Measurements from ENCODE around the gene LAMB2.

LAMB2 gene

GRCh38 chr3:49161197-49161596, 28.3 kb upstream of the LAMB2 start:
- FAIRE-seq = no peak

- no peak for FAIRE-seq
Observed at GRCh38 chr3:49158792-49159191, 25.9 kb upstream of the LAMB2 start.

- no peak for FAIRE-seq
Observed at GRCh38 chr3:49158103-49158709, 25.4 kb upstream of the LAMB2 start.

GRCh38 chr3:49157289-49157688, 24.4 kb upstream of the LAMB2 start:
- FAIRE-seq = no peak

GRCh38 chr3:49153349-49153912, 20.6 kb upstream of the LAMB2 start:
- FAIRE-seq = no peak

- no peak for FAIRE-seq
Observed at GRCh38 chr3:49151610-49152009, 18.8 kb upstream of the LAMB2 start.

- no peak for FAIRE-seq
Observed at GRCh38 chr3:49148159-49148558, 15.3 kb upstream of the LAMB2 start.

GRCh38 chr3:49140080-49140479, 7.2 kb upstream of the LAMB2 start:
- no peak for FAIRE-seq

- FAIRE-seq = no peak
Observed at GRCh38 chr3:49135499-49135898, 2.6 kb upstream of the LAMB2 start.

- FAIRE-seq = no peak
Observed at GRCh38 chr3:49134471-49135265, 1.8 kb upstream of the LAMB2 start.

GRCh38 chr3:49133226-49133951, 539 bp upstream of the LAMB2 start:
- no peak for FAIRE-seq

- FAIRE-seq = no peak
Observed at GRCh38 chr3:49132073-49132436, 795 bp downstream of the LAMB2 start.

- FAIRE-seq = no peak
Observed at GRCh38 chr3:49131576-49131975, 1.3 kb downstream of the LAMB2 start.

GRCh38 chr3:49131040-49131439, 1.8 kb downstream of the LAMB2 start:
- FAIRE-seq = no peak

- no peak for FAIRE-seq
Observed at GRCh38 chr3:49124991-49125670, 7.7 kb downstream of the LAMB2 start.

GRCh38 chr3:49124203-49124602, 8.6 kb downstream of the LAMB2 start:
- no peak for FAIRE-seq

- no peak for FAIRE-seq
Observed at GRCh38 chr3:49123687-49124086, 9.2 kb downstream of the LAMB2 start.

GRCh38 chr3:49122886-49123545, 9.8 kb downstream of the LAMB2 start:
- no peak for FAIRE-seq

GRCh38 chr3:49122451-49122850, 10.4 kb downstream of the LAMB2 start:
- no peak for FAIRE-seq

- no peak for FAIRE-seq
Observed at GRCh38 chr3:49122022-49122421, 10.8 kb downstream of the LAMB2 start.

GRCh38 chr3:49121132-49121736, 11.6 kb downstream of the LAMB2 start:
- FAIRE-seq = no peak

Measured in TTC549 (cell line).